Suppressor macrophage treated with lipopolysaccharide for 1 hour (primary cell): ENCODE results near the gene COL27A1.

Source experiments
- DNase-seq, 3 donors: peaks; one replicate each; pipeline ENCODE4 v3.0.0-alpha.2; 2020 to 2022

The COL27A1 gene

DNA sequence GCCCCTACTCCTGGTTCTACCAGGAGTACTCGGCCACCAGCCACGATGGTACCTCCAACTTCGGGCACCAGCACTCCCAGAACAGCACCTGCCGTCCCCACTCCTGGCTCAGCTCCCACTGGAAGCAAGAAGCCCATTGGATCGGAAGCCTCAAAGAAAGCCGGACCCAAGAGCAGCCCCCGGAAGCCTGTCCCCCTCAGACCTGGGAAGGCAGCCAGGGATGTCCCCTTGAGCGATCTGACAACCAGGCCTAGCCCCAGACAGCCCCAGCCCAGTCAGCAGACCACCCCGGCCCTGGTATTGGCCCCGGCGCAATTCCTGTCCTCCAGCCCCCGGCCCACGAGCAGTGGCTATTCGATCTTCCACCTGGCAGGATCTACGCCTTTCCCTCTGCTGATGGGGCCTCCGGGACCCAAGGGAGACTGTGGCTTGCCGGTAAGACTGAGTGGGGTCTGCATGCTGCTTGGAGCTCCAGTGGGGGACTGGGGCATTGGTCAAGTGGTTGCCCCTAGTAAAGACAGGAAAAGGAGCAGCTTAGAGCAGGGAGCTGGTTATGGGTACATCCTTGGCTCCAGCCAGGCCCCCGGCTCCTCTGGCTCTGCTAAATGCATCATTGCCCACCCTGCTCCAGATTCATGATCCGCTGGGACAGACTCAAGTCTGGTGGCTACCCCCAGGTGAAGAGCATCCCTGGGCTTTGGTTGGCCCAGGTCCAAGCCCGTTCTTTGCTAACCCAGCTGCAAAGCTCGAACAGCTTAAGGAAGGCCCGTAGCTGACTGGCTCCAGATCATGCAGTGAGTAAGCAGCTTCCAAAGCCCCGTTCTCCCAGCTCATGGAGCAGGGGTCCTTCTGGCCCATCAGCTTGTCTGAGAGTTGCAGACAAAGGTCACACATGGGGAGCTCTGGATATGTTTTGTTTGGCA lies 14.0 kb downstream of the COL27A1 start:
- no peak for DNase-seq

DNA sequence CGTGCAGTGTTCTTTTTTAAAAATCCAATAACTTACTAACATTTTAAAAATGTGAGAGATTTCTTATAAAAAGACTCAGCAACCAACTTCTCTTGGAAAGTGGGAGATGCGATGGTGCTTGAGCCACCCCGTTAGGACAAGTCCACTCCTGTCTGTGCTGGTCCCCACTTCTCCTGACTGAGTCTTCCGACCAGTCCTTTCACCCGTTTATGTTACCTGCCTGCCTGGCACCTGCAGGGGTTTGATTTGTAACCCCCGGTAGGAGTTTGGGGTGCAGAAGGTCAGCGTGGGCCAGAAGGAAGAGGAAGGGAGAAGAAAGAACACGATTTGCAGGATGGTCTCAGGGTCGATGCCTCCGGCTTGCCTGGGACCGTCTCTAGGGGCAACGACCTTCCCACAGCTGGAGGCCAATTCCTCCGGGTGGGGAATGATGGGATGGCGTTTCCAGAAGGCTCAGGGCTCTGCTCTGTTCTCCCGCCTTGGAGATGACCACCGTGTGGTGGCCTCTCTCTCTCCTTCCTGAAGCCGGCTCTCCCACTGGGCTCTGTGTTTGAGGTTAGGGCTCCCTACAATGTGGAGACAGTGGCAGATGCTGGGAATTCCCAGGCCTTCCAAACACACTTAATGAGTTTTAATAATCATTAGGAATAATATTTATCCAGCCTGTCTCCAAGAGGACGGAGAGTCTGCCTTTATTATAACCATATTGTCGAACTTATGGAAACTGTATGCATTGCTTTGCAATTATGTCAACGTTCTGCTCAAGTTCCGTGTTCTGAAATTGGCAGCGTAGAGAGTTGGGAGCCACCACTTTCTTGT lies 14.8 kb downstream of the COL27A1 start:
- no peak for DNase-seq

DNA sequence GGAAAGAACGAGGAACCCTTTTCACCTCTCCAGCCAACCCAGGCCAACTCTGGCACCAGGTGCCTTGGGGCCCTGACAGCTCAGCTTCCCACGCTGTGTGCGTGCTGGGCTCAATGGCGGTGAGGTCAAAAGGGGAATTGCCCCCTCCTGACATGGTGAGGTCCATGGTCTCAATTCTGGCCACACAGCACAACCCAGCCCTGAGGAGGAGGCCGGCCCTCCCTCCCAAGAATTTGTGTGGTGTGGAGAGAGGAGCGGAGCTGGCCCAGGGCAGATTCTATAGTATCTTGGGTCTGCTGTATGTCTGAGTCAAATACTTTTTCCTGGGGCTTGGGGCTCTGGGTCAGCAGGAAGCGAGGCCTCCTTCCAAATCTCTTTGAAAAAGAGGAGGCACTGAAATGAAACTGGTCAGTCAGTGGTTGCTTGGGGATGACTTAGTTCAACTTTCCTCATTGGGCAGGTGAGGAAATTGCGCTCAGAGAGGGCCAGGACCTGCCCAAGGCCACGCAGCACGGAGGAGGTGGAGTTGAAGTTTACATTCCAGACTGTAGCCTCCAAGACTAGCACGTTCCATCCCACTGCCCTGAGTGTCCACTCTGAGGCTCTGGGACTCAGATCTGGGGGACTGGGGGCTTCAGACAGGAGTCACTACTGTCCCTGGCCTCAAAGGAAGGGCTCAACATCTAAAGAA lies 15.6 kb downstream of the COL27A1 start:
- DNase-seq, result no peak

DNA sequence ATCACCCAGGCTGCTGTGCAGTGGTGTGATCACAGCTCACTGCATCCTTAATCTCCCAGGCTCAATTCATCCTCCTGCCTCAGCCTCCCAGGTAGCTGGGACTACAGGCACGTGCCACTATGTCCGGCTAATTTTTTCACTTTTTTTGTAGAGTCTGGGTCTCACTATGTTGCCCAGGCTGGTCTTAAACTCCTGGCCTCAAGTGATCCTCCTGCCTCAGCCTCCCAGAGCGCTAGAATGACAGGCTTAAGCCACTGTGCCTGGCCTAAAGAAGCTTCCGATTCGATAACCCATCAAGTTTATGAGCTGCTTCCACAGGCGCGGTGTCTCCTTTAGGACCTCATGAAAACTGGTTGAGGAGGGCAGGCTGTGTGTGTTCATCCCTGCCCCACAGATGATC lies 16.2 kb downstream of the COL27A1 start:
- no peak for DNase-seq

DNA sequence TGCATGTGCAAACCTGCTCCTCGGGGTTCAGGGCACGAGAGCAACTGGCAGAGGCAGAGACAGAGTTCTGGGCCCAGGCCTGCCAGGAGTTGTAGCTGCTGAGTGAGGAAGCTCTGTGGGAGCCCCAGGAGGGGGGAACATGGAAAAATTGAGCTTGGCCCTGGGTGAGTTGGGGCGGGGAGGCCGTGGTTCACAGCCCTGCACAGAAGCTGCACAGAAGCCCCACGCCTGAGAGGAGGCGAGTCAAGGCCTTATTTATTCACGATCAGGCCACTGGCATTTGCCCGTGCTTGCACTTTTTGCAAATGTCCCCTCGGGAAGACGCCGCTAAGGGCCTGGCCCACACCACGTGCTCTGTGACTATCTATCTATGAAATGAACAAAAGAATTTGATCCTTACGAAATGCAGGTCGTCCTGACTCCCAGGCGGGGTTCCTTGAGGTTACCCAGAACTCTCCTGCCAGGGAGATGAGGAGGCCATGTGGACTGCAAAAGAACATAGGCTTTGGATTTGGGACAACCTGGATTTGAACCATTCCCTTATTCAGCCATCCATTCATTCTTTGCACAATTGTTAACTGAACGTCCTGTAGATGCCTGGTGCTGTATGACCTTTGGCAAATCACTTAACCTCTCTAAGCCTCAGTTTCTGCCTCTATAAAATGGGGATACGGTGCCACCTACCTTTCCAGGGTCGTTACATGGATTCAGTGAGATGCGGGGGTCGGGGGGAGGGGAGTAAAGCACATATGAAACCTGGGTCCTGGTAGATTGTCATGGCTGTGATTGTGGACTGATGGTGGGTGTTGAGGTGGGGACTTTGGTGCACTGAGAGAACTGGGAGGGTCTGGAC lies 17.9 kb downstream of the COL27A1 start:
- no peak for DNase-seq

DNA sequence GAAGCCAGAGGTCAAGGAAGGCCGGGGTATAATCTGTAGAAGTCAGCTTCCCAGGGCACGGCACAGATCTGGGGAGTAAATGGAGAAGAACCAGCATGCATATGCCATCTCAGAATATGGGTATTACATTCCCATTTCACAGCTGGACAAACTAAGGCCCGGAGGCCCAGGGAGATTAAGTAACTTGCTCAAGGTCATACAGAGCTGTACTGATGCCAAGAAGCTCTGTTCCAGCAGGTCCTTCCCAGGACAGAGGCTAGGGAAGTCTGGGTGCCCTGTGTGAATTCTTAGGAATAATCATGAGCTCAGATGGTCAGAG lies 19.2 kb downstream of the COL27A1 start:
- no peak for DNase-seq

DNA sequence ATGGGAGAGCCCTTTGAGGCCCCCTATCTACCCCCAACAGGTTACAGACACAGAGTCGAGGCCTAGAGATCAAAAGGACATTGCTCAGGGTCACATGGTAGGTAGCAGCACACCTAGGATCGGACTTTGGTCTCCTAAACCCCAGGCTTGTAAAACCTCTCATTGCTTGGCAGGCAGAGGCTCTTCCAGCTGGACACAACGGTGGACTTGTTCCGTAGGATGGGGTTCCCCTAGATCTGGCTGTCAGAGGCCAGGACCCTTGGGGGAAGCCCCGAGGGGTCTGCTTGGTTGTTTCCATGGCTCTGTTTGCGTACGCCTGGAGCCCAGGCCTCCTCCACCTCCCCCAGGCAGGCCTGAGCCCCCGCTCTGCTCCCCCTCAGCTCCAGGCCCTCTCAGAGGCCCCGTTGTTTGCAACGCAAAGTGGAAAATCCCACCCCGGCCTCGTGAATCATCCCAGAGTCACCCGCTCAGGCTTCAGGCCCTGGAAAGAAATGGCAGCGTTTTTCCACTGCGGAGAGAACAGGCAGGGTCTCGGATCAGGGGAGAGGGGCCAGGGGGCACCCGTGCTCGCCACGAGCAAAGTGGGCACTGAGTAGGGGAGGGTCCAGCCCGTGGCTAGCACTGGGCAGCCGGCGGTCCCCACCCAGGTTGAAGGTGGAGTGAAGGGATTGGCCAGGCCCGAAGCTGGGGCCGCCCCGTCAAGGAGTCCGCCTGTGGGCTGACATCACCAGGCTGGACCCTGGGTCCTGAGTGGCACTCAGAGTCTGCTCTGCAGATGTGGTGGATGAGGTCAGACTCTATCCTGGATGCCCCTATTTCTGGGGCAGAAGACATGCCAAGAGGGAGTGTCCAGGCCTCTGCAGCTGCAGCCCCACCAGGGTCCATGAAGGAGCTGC lies 19.8 kb downstream of the COL27A1 start:
- DNase-seq, result no peak

DNA sequence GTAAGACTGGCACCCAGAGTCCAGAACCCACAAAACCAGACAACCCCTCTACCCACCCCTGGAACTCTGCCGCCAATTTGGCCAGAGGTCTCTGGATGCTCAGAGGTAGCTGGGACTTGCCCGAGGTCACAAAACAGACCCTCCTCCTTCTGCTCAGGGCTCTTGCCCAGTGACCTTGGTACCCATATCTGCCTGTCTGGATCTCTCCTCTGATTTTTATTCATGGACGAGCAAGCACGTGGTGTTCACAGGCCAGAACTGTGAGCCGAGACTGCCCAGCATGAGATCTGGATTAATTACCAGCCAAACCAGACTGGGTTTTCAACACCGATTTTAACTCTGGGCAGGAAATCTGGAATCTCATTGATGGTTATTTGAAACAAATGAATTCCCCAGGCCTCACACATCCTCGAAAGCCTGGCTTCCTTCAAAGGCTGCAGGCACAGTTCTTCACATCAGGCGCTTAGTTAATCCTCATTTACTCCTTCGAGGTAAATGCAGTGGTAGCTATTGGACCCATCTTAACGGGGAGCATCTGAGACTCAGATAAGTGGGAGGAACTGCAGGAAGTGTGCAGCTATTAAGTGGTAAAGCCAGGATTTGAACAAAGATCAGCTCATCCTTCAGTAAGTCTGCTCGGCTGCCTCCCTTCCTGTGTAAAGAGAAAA lies 21.4 kb downstream of the COL27A1 start:
- no peak for DNase-seq

DNA sequence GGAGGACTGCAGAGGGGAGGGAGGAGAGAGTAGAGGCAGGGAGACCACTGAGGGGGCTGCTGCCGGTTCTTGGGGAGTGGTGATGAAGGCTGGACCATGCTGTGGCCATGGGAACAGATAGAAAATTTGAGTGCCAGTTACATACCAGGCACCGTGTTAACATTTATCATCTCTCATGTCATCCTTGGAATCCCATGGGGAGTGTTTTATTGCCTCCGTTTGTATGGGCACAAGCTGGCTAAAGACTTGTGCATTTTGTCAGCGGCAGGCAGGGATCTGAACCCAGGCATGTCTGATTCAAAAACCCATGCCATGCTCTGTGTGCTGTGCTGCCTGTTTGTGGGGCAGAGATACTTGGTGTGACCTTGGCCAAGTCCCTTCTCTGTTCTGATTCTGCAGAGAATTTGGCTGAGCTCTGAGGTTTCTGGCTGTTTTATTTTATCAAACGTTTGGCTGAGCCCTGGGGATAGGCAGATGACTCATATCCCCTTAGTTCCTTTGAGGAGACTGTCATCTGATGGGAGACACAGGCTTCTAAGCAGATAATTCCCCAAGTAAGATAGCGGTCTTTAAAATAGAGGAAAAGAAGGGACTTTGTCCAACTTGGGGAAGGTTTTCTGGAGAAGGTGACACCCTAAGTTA lies 22.2 kb downstream of the COL27A1 start:
- no peak for DNase-seq

DNA sequence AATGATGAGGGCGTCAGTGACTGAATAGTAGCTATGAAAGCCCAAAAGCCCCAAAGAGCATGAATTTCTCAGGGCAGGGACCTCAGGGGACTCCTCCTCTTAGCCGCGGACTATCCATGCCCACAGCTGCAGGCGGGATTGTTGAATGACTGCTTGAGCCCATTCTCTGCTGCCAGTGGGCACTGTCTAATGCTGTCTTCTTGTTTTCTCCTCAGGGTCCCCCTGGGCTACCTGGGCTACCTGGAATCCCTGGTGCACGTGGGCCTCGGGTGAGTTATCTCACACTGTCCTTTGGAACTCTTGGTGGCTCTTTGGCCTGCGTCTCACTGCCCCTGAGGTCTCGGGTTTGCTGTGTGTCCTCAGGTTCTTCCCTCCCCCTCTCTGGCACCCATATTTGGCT lies 22.7 kb downstream of the COL27A1 start:
- DNase-seq, result no peak

DNA sequence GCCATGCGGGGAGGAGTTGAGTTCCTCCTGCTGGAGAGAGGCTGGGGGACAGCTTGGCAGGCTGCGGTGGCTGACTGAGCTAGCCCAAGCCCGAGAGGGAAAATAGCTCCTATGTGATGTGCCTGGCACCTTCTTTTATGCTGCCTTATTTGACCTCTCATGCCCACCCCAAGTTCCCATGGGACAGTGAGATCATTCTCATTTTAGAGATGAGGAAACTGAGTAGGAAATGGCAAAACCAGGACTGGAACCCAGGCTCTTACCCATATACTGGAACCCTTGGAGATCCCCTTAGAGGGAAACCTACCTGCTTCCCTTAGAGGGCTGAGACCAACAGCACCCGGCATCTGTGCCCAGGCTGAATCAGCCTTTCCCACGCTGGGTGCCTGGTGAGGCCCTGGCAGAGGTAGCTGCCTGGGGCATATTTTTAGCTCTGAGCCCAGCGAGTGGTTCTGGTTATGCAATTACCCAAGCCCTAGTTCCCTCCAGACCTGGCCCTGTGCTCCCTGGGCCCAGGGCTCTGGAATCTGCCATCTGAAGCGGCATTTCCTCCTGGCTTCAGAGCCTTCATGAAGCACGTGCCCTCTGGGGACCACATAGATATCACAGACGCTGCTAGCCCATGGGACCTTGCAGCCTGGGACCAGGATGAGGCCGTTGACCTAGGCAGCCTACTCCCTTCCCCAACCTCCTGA lies 23.6 kb downstream of the COL27A1 start:
- no peak for DNase-seq

DNA sequence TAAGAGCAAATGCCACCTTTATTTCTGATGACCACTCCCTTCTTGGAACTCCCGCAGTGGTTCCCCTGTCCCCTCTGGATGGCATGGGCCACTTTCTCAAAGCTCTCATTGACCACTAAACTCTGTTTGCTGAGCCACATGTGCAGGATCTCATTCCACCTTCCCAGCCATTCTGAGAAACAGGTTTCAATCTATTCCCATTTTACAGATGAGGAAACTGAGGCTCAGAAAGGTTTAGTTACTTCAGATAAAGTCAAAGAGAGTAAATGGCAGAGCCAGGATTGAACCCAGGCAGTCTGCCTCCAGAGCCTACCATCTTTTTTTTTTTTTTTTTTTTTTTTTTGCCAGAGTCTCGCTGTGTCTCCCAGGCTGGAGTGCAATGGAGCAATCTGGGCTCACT lies 24.2 kb downstream of the COL27A1 start:
- DNase-seq, result no peak

DNA sequence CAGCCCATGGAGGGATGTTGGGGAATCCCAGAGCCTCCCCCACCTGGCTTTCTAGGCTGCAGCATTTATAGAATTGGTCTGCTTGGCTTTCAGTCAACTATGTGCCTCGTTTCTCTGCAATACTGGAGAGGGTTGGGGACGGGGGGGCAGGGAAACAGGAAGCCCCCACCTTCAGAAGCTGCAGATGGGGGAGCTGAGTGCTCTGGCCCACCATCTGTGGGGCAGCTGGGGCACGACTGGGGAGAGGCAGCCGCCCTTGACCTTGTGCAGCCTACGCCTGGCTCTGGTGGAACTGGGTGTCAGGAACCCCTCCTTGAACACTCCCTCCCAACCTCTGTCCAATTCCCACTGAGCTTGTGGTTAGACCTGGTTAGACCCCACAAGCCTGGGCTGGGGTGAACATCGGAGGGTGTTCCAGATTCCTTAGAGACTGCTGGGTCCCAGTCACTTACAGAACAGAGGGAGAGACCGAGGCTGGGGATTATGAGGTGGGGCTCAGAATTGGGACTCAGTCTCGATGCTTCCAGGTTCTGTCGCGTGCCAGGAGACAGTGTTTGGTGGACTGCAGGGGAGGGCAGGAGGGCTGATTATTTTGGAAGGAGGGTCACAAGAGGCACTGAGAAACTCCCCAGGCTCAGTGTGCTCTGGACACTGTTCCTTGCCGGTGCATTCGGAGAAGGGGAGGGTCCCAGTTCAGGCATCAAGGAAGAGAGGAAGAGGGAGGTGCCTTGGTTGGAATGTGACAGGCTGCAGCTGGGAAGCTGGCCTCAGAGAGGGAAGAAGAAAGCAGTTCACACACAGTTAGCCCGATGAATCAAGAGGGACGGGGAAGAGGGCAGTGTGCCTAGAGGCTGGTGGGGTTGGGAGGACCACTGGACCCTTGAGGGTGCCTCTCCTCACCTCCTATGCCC lies 25.6 kb downstream of the COL27A1 start:
- DNase-seq, result no peak

DNA sequence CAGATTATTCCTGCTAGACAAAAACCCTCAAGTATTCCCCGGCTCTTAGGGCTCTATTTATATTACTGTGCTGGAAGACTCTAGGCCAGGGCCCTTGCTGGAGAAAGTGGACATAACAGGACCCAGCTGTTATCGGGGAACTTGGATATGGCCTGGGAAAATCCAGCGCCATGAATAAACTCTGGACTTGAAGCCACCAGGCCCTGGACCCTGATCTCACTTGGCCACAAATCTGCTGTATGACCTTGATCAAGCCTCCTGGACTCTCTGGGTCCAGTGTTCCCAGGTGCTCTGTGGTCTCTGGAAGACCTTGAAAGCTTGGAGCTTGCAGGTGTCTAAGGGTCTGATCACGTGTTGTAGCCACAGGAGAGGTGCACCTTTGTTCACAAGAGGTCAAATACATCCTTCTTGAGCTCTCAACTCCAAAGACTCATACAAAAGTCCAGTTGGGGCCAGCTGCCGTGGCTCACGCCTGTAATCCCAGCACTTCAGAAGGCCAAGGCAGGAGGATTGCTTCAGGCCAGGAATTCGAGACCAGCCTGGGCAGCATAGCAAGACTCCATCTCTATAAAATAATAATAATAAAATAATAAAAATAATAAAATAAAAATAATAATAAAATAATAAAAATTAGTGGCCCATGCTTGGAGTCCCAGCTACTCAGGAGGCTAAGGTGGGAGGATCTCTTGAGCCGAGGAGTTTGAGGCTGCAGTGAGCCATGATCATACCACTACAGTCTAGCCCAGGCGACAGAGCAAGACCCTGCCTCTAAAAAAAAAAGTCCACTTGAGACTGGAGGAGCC lies 26.5 kb downstream of the COL27A1 start:
- DNase-seq, result no peak

DNA sequence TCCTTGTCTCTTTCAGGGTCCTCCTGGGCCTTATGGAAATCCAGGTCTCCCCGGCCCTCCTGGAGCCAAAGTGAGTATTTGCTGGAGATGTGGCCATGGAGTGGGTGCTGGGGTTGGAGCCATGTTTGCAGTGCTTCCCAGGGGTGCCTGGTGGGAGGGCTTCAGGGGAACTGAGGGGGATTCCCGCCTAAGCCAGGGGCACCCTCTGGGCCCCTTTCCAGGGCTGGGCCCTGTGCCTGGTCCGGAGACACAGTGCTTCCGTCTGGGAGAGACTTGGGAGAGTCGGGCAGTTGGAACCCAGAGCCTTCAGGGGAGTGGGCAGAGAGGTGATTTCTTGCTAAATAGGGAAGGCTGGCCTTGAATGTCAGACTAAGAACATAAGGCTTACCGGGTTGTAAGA lies 27.7 kb downstream of the COL27A1 start:
- no peak for DNase-seq

DNA sequence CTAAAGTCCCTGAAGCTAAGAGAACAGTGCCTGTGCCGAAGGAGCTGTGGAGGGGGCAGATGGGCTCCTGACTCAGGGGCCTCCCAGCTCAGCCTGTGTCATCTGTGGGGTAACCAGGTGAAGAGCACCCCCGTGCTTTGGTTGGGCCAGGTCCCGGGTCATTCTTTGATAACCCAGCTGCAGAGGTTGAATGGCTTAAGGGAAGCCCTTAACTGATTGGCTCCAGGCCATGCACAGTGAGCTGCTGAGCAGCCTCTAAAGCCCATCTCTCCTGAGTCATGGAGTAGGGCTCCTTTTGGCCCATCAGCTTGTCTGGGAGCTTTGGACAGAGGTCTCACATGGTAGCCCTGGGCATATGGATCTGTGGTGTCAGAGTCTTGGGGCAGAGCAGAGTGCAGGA lies 28.7 kb downstream of the COL27A1 start:
- no peak for DNase-seq

DNA sequence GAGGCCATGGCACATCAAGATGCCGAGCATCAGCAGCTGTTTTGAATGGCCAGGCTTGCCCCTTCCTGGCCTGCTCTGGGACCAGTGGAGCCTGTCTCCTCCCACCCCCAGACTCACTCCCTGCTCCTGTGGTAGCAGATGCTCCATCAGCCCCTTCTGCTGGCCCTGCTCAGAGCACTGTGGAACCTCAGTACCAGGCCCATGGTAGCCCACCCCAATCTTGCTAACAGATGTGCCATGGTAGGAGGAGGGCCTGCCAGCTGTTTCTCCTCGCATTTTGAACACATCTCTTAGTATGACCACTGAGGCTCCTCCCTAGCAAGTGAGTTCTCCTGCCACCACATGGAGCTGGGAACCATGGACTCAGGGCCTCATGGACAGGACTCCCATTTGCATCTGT lies 29.5 kb downstream of the COL27A1 start:
- no peak for DNase-seq
